H1 (cell line): ENCODE measurements around the gene ANKS1B. TPM values are rescaled to one million over a fixed set of nuclear protein-coding genes. Genes with fewer than 3 reads are reported as not detected.

Experiments used
- CTCF ChIA-PET: fragments of 300-600 bp; sonication (Branson Sonifier 250); formaldehyde crosslinking; loops from one replicate; lab custom pipeline; 2021; ENCODE audit not compliant: partially characterized antibody; lab: Charles Lee
- POLR2A ChIA-PET: fragments of 300-600 bp; sonication (Branson Sonifier 250); formaldehyde crosslinking; loops from one replicate; lab custom pipeline; 2021; ENCODE audit warnings: inconsistent platforms; ENCODE audit not compliant: partially characterized antibody; lab: Charles Lee
- DNase-seq, 2 experiments: peaks; one replicate each; pipeline versions ENCODE4 v3.0.0 to v3.0.0-alpha.2; 2010 to 2022; ENCODE audit warnings: low spot score in 2 of 2, low read depth in 1 of 2, mixed read lengths in 1 of 2
- FAIRE-seq: peaks from 2 replicates; lab custom pipeline; 2011; peaks lifted over from hg19 to GRCh38; lab: Jason Lieb, UNC
- H2AFZ ChIP-seq: 2 replicates; pipeline ENCODE4 v1.8.1; 2012; ENCODE audit warnings: low read length, inconsistent platforms
- H2AK5ac ChIP-seq: 2 replicates; pipeline ENCODE4 v1.6.1; 2013; ENCODE audit warnings: low read depth, low read length
- H2BK120ac ChIP-seq: replicated peaks from 2 replicates; pipeline ENCODE3; 2013; ENCODE audit warnings: low read depth, low read length, inconsistent platforms
- H2BK12ac ChIP-seq: 2 replicates; pipeline ENCODE4 v1.6.1; 2013; ENCODE audit warnings: low read depth, low read length
- H2BK15ac ChIP-seq: 2 replicates; pipeline ENCODE4 v1.6.1; 2013; ENCODE audit warnings: low read length
- H2BK20ac ChIP-seq: 2 replicates; pipeline ENCODE4 v1.6.1; 2013; ENCODE audit warnings: low read length
- H2BK5ac ChIP-seq: 2 replicates; pipeline ENCODE4 v1.6.1; 2013; ENCODE audit warnings: low read depth, low read length
- H3K14ac ChIP-seq: 2 replicates; pipeline ENCODE4 v1.6.1; 2013; ENCODE audit warnings: inconsistent platforms; ENCODE audit not compliant: insufficient read length
- H3K18ac ChIP-seq: 2 replicates; pipeline ENCODE4 v1.6.1; 2013; ENCODE audit warnings: low read length; ENCODE audit errors: extremely low read depth
- H3K23ac ChIP-seq: 2 replicates; pipeline ENCODE4 v1.6.1; 2013; ENCODE audit warnings: inconsistent platforms; ENCODE audit not compliant: insufficient read length
- H3K23me2 ChIP-seq: 2 replicates; pipeline ENCODE4 v1.6.1; 2013; ENCODE audit warnings: low read depth, low read length
- H3K27ac ChIP-seq: 2 replicates; pipeline ENCODE4 v1.6.1; 2011; ENCODE audit warnings: low read depth, low read length, inconsistent platforms
- H3K27me3 ChIP-seq, 4 experiments: replicated peaks in 1 of 4; 1 replicate in 1 of 4; 2 replicates in 3 of 4; pipeline versions ENCODE4 v1.6.1 to v1.8.1; 2011 to 2013; ENCODE audit warnings: low read length in 3 of 4, mild to moderate bottlenecking in 3 of 4, inconsistent platforms in 2 of 4, mixed read lengths in 2 of 4, moderate library complexity in 1 of 4; ENCODE audit not compliant: control insufficient read depth in 3 of 4, insufficient read depth in 3 of 4; ENCODE audit errors: extremely low read depth in 1 of 4
- H3K36me3 ChIP-seq, 4 experiments: 2 replicates each; pipeline versions ENCODE4 v1.6.1 to v1.8.1; 2011 to 2013; ENCODE audit warnings: mild to moderate bottlenecking in 4 of 4, low read length in 3 of 4, moderate library complexity in 2 of 4, control low read depth in 1 of 4, inconsistent platforms in 1 of 4; ENCODE audit not compliant: insufficient read depth in 4 of 4, control insufficient read depth in 2 of 4
- H3K4ac ChIP-seq: replicated peaks from 2 replicates; pipeline ENCODE3; 2013; ENCODE audit warnings: low read length, low read depth, mixed read lengths, inconsistent platforms; ENCODE audit not compliant: insufficient read length
- H3K4me1 ChIP-seq, 4 experiments: replicated peaks in 1 of 4; 1 replicate in 1 of 4; 2 replicates in 3 of 4; pipeline versions ENCODE4 v1.6.1 to v1.8.1; 2011 to 2013; ENCODE audit warnings: low read length in 3 of 4, inconsistent platforms in 2 of 4, mixed read lengths in 1 of 4; ENCODE audit not compliant: insufficient read depth in 4 of 4, control insufficient read depth in 3 of 4
- H3K4me2 ChIP-seq, 2 experiments: 2 replicates each; pipeline versions ENCODE4 v1.6.1 to v1.8.1; 2011 to 2013; ENCODE audit warnings: low read depth in 2 of 2, low read length in 2 of 2, control low read depth in 1 of 2, inconsistent platforms in 1 of 2, mild to moderate bottlenecking in 1 of 2; ENCODE audit not compliant: insufficient read depth in 1 of 2
- H3K4me3 ChIP-seq, 4 experiments: fragments of 200-600, 300-600 bp in 1 of 4; sonication (generic), shearing (Covaris generic), sonication (Bioruptor Twin) in 1 of 4; 2 replicates each; pipeline versions ENCODE4 v1.5.1 to v1.8.1; 2011 to 2016; ENCODE audit warnings: low read length in 4 of 4, low read depth in 3 of 4, control low read depth in 2 of 4, inconsistent platforms in 2 of 4, mild to moderate bottlenecking in 2 of 4, mixed read lengths in 1 of 4, moderate library complexity in 1 of 4; ENCODE audit not compliant: insufficient read depth in 2 of 4; ENCODE audit errors: extremely low read depth in 1 of 4
- H3K56ac ChIP-seq: replicated peaks from 2 replicates; pipeline ENCODE3; 2013; ENCODE audit warnings: low read depth, mild to moderate bottlenecking, mixed read lengths, low read length, inconsistent platforms; ENCODE audit not compliant: insufficient read length
- H3K79me1 ChIP-seq: 2 replicates; pipeline ENCODE4 v1.6.1; 2013; ENCODE audit warnings: low read depth, low read length, control low read depth
- H3K79me2 ChIP-seq, 2 experiments: 2 replicates each; pipeline versions ENCODE4 v1.6.1 to v1.8.1; 2012 to 2013; ENCODE audit warnings: low read length in 2 of 2, mild to moderate bottlenecking in 2 of 2, inconsistent platforms in 1 of 2; ENCODE audit not compliant: insufficient read depth in 2 of 2, control insufficient read depth in 1 of 2
- H3K9ac ChIP-seq, 4 experiments: replicated peaks in 1 of 4; 1 replicate in 1 of 4; 2 replicates in 3 of 4; pipeline versions ENCODE4 v1.6.1 to v1.8.1; 2011 to 2013; ENCODE audit warnings: low read depth in 3 of 4, low read length in 3 of 4, control low read depth in 2 of 4, mild to moderate bottlenecking in 2 of 4, moderate library complexity in 2 of 4, inconsistent platforms in 1 of 4; ENCODE audit errors: extremely low read depth in 1 of 4
- H3K9me3 ChIP-seq, 2 experiments: 2 replicates each; pipeline versions ENCODE4 v1.6.1 to v1.8.1; 2012 to 2013; ENCODE audit warnings: mild to moderate bottlenecking in 2 of 2, moderate library complexity in 2 of 2, control low read depth in 1 of 2, inconsistent platforms in 1 of 2, low read depth in 1 of 2, low read length in 1 of 2, mixed read lengths in 1 of 2; ENCODE audit not compliant: insufficient read depth in 2 of 2
- H4K20me1 ChIP-seq, 2 experiments: replicated peaks in 1 of 2; 2 replicates each; pipeline versions ENCODE3 to v1.8.1; 2011 to 2013; ENCODE audit warnings: inconsistent platforms in 2 of 2, low read length in 2 of 2, mild to moderate bottlenecking in 1 of 2; ENCODE audit not compliant: insufficient read depth in 2 of 2, control insufficient read depth in 1 of 2
- H4K5ac ChIP-seq: 2 replicates; pipeline ENCODE4 v1.6.1; 2013; ENCODE audit warnings: low read length, low read depth, mixed read lengths, inconsistent platforms; ENCODE audit not compliant: insufficient read length
- H4K8ac ChIP-seq: 2 replicates; pipeline ENCODE4 v1.8.0; 2013; ENCODE audit warnings: mild to moderate bottlenecking, moderate library complexity, low read length, inconsistent platforms; ENCODE audit not compliant: insufficient read depth; ENCODE audit errors: extremely low read depth
- H4K91ac ChIP-seq: replicated peaks from 2 replicates; pipeline ENCODE3; 2013; ENCODE audit warnings: low read length, mixed read lengths, inconsistent platforms; ENCODE audit not compliant: insufficient read length
- ASH2L ChIP-seq: fragments of 200-600, 300-600 bp; sonication (generic); IDR thresholded peaks from one replicate; pipeline ENCODE4 v1.7.1; 2017; ENCODE audit warnings: low read length
- BCL11A ChIP-seq, 2 experiments: IDR thresholded peaks; one replicate each; pipeline ENCODE4 v1.6.1; 2011; ENCODE audit warnings: low read depth in 2 of 2, low read length in 2 of 2, mild to moderate bottlenecking in 2 of 2
- BRCA1 ChIP-seq: IDR thresholded peaks from 2 replicates; pipeline ENCODE4 v1.6.1; 2012; ENCODE audit warnings: low read depth, low read length, improper control_type of control experiment
- CBX5 ChIP-seq: fragments of 300-800, 300-1000 bp; sonication (generic); IDR thresholded peaks from 2 replicates; pipeline ENCODE4 v1.7.1; 2016; ENCODE audit warnings: antibody characterized with exemption, low read length, low read depth
- FOSL1 ChIP-seq: IDR thresholded peaks from 2 replicates; pipeline ENCODE4 v1.6.1; 2011; ENCODE audit warnings: mild to moderate bottlenecking, low read depth, low read length, moderate library complexity; ENCODE audit not compliant: insufficient read depth
- KDM1A ChIP-seq: fragments of 200-600, 300-600 bp; sonication (generic); IDR thresholded peaks from 2 replicates; pipeline ENCODE4 v1.7.1; 2016; ENCODE audit warnings: mild to moderate bottlenecking, low read length, borderline replicate concordance
- MAFK ChIP-seq: IDR thresholded peaks from 2 replicates; pipeline ENCODE4 v1.6.1; 2012; ENCODE audit warnings: low read depth, mild to moderate bottlenecking, improper control_type of control experiment, low read length
- NRF1 ChIP-seq: IDR thresholded peaks from 2 replicates; pipeline ENCODE4 v1.6.1; 2011; ENCODE audit warnings: mild to moderate bottlenecking, low read depth, low read length, improper control_type of control experiment
- POU5F1 ChIP-seq: IDR thresholded peaks from 2 replicates; pipeline ENCODE4 v1.6.1; 2011; ENCODE audit warnings: low read depth, mild to moderate bottlenecking, low read length, moderate library complexity
- RBBP5 ChIP-seq: IDR thresholded peaks from 2 replicates; pipeline ENCODE4 v1.7.1; 2012; ENCODE audit warnings: low read depth, mild to moderate bottlenecking, inconsistent platforms, low read length, moderate library complexity, borderline replicate concordance
- SIX5 ChIP-seq: IDR thresholded peaks from 2 replicates; pipeline ENCODE4 v1.6.1; 2011; ENCODE audit warnings: mild to moderate bottlenecking, low read depth, low read length
- SP2 ChIP-seq: IDR thresholded peaks from 2 replicates; pipeline ENCODE4 v1.6.1; 2012; ENCODE audit warnings: mild to moderate bottlenecking, low read length, inconsistent platforms
- SRF ChIP-seq: IDR thresholded peaks from 2 replicates; pipeline ENCODE4 v1.6.1; 2011; ENCODE audit warnings: mild to moderate bottlenecking, low read depth, low read length, moderate library complexity
- SUZ12 ChIP-seq: fragments of 200-600 bp; sonication (generic); IDR thresholded peaks from 2 replicates; pipeline ENCODE4 v1.6.1; 2012; ENCODE audit warnings: mild to moderate bottlenecking, inconsistent platforms, low read length, moderate library complexity, mixed read lengths
- TEAD4 ChIP-seq: IDR thresholded peaks from 2 replicates; pipeline ENCODE4 v1.6.1; 2012; ENCODE audit warnings: low read depth, low read length, inconsistent platforms, mixed read lengths
- WGBS, 2 experiments: shearing (Covaris generic) in 1 of 2; methylation state at CpG; one replicate each; pipeline versions ENCODE4 v1.1.6 to v1.1.7; 2013 to 2015; ENCODE audit warnings: low lambda C conversion rate in 2 of 2, mixed read lengths in 2 of 2, inconsistent platforms in 1 of 2, low coverage in 1 of 2, missing lambda C conversion rate in 1 of 2; ENCODE audit not compliant: insufficient replicate concordance in 2 of 2, insufficient coverage in 1 of 2, insufficient read length in 1 of 2; ENCODE audit errors: extremely low coverage in 1 of 2, missing lambda C conversion rate in 1 of 2; 5-methylcytosine and 5-hydroxymethylcytosine counted together
- polyA plus RNA-seq, 7 experiments: library from polyadenylated mRNA; depleted of rRNA in 3 of 7; stranded (reverse) in 5 of 7; unstranded in 2 of 7; fragments of >200 nt in 5 of 7; fragments of 200-250 nt in 2 of 7; gene quantifications; 1 replicate in 5 of 7; 2 replicates in 1 of 7; 4 replicates in 1 of 7; pipeline versions ENCODE4 v1.2.1 to v1.2.3, GENCODE V29; 2011 to 2013; ENCODE audit warnings: missing spikeins in 2 of 7, mixed read lengths in 2 of 7
- total RNA-seq: library from RNA; stranded (reverse); fragmentation: NEBNext Ultra II Directional; extraction: Animal tissue kit (Norgen Biotek cat#: 25700); gene quantifications from 2 replicates; pipeline ENCODE4 v1.2.1, GENCODE V29; 2021

ANKS1B gene
- total and polyA plus RNA-seq, 2 of the 8 experiments (the other 6 are each of a cell fraction or from before 2014, with no cell fraction given), result 2.7 to 6.1 TPM

- POLR2A ChIA-PET, result no interaction called here
- H3K23ac ChIP-seq, result no peak overlapping the region
- H3K4me3 ChIP-seq, result no peak overlapping the region
- no peaks in the 10 kb centered on the region for H3K9me3 ChIP-seq
- no peak overlapping the region for H2BK15ac ChIP-seq
- no peak overlapping the region for H4K91ac ChIP-seq
- no peak overlapping the region for H2AFZ ChIP-seq
- H4K20me1 ChIP-seq, result no peaks in the 10 kb centered on the region
- H2BK12ac ChIP-seq, result no peak overlapping the region
- H3K4me1 ChIP-seq, result peaks cover 0 to 5% (median 0%) of the 10 kb centered on the region in 4 experiments; a peak in 1 of 7 replicates
- no peak overlapping the region for H3K18ac ChIP-seq
- no peak overlapping the region for H4K5ac ChIP-seq
- no peaks in the 10 kb centered on the region for H3K79me1 ChIP-seq
- H2BK20ac ChIP-seq, result no peak overlapping the region
- H3K14ac ChIP-seq, result no peak overlapping the region
- no peaks in the 10 kb centered on the region for H3K79me2 ChIP-seq
- DNase-seq (no peak), FAIRE-seq (no peak)
- H2BK120ac ChIP-seq, result no peak overlapping the region
- H3K4ac ChIP-seq, result no peak overlapping the region
- no peaks in the 10 kb centered on the region; a peak in 1 of 8 replicates for H3K36me3 ChIP-seq
- no peak overlapping the region for H2BK5ac ChIP-seq
- no peak overlapping the region for H3K27ac ChIP-seq
- no peak overlapping the region for H3K56ac ChIP-seq
- 64% methylated on average over 3 of the region's 3 CpGs; no CpG with 5 or more reads in 1 of the 2 experiments for WGBS, 2 experiments
- H4K8ac ChIP-seq, result no peak overlapping the region
- H2AK5ac ChIP-seq, result no peak overlapping the region
- CTCF ChIA-PET, result interaction anchor here (0.9 to 1.1 kb wide), 2 partner anchors 48 to 295 kb away, joined by 3 read pairs; no protein-coding TSS in a partner anchor
- H3K9ac ChIP-seq, result no peak overlapping the region
- TF ChIP-seq POU5F1 (no peak), RBBP5 (no peak), SRF (no peak), SIX5 (no peak), MAFK (no peak), SP2 (no peak), CBX5 (no peak), ASH2L (no peak), SUZ12 (no peak), BRCA1 (no peak), BCL11A (IDR thresholded peaks at IDR 0.05; ENCODE audit: low read depth in 2 of 2, low read length in 2 of 2) (no peak), KDM1A (no peak), TEAD4 (no peak), NRF1 (no peak), FOSL1 (no peak)
- TF ChIP-seq, all 59 proteins: peak for 0
- no peaks in the 10 kb centered on the region for H3K27me3 ChIP-seq
- no peak overlapping the region for H3K4me2 ChIP-seq
- H3K23me2 ChIP-seq, result no peaks in the 10 kb centered on the region; the same call in 1 of the 2 replicates
Observed at GRCh38 chr12:99093166-99093565, 891.6 kb downstream of the ANKS1B start.
